Breast epithelium (tissue), 4 donors: ENCODE results near the gene NAALADL2. TPM values are rescaled to one million over a fixed set of nuclear protein-coding genes. Genes with fewer than 3 reads are reported as not detected.

Experiments
- DNase-seq, 2 donors: peaks; one replicate each; pipeline ENCODE4 v3.0.0-alpha.2; 2019; ENCODE audit warnings: low spot score in 2 of 2
- H3K27ac ChIP-seq, 2 donors: fragments of 200-600 bp; sonication (generic) in 1 of 2; one replicate each; pipeline ENCODE4 v1.5.1; 2016 to 2019; ENCODE audit warnings: mild to moderate bottlenecking in 1 of 2
- H3K27me3 ChIP-seq, 2 donors: fragments of 200-600 bp; sonication (generic) in 1 of 2; one replicate each; pipeline versions ENCODE4 v1.5.1 to v1.6.0; 2017 to 2019; ENCODE audit warnings: control low read depth in 1 of 2, mild to moderate bottlenecking in 1 of 2
- H3K36me3 ChIP-seq: fragments of 200-600 bp; one replicate; pipeline ENCODE4 v1.5.1; 2019
- H3K4me1 ChIP-seq, 2 donors: fragments of 200-600 bp; sonication (generic); one replicate each; pipeline ENCODE4 v1.5.1; 2016 to 2019; ENCODE audit warnings: control low read depth in 1 of 2
- H3K4me3 ChIP-seq, 3 donors: fragments of 200-600 bp; sonication (generic); 1 replicate in 2 of 3; 2 replicates in 1 of 3; pipeline ENCODE4 v1.5.1; 2016 to 2019; ENCODE audit warnings: mild to moderate bottlenecking in 3 of 3, moderate library complexity in 2 of 3
- H3K9me3 ChIP-seq, 2 donors: fragments of 200-600 bp; sonication (generic) in 1 of 2; one replicate each; pipeline ENCODE4 v1.5.1; 2016 to 2019; ENCODE audit warnings: control low read depth in 1 of 2
- POLR2A ChIP-seq: fragments of 450-650 bp; IDR thresholded peaks from one replicate; pipeline ENCODE4 v1.6.1; 2016; ENCODE audit warnings: antibody characterized with exemption, mild to moderate bottlenecking, moderate library complexity
- POLR2AphosphoS5 ChIP-seq, 3 donors: sonication (generic); formaldehyde crosslinking; IDR thresholded peaks; one replicate each; pipeline ENCODE4 v1.6.1; 2017; ENCODE audit warnings: antibody characterized with exemption in 3 of 3
- intact Hi-C: fragments of 100-400 bp; cut with DNase I; formaldehyde crosslinking; loops from one replicate; pipeline ENCODE4 v1.15.1; 2023; ENCODE audit warnings: low total_unique reads
- total RNA-seq, 3 donors: library from RNA; depleted of rRNA; stranded (reverse); fragments of >200 nt; gene quantifications; one replicate each; pipeline ENCODE4 v1.1.0, GENCODE V29; 2016
- TF ChIP-seq, protein P1 (sequence below), 3 donors: fragments of 450-650 bp; IDR thresholded peaks; one replicate each; pipeline ENCODE4 v1.5.1; 2016 to 2017; ENCODE audit warnings: antibody characterized with exemption in 3 of 3, mild to moderate bottlenecking in 3 of 3, moderate library complexity in 3 of 3

NAALADL2 gene
- total RNA-seq, 3 donors from 2014 or later, result 12.0 to 69.5 (median 53.9) TPM

DNA sequence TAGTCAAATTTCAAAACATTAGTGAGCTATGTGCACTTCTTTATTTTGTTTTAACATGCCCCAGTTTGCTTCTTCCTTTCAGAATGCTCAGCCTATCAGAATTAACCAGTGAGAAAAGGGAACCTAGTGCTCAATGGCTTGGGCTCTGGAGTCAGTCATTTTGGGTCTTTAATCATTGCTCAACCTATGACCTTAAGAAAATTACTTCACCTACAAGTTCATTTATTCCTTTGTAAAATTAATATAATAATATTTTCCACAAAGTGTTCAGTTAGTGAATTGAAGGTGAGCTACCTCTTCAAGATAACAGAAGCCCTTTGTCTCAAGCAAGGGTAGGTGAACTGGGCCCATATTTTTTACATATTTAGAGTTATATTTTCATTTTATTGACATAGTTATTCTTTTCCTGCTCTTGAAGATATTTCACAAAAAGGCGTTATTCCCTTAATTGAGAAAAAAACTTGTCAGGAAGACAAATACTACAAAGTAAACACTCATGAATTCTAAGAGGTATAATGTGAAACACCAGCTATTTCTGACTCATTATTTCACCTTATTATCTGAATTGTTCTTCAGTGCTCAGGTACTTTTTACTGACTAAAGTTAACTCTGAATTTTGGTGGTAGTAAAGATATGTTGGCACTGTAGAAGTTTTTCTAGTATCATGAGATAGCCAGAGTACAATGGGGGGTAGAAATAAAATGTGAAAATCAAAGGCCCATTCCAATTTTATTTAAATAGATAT, 415.5 kb downstream of the NAALADL2 start:
- intact Hi-C loops, result no loop called here
- Histone ChIP-seq H3K9me3 (no peaks in the 10 kb centered on the region), H3K36me3 (no peaks in the 10 kb centered on the region), H3K4me1 (no peaks in the 10 kb centered on the region), H3K27ac (no peak overlapping the region), H3K27me3 (no peaks in the 10 kb centered on the region), H3K4me3 (no peak overlapping the region)
- TF ChIP-seq POLR2AphosphoS5 (IDR thresholded peaks at IDR 0.05), result no peak
- no peak for TF ChIP-seq POLR2A
- TF ChIP-seq, protein P1, sequence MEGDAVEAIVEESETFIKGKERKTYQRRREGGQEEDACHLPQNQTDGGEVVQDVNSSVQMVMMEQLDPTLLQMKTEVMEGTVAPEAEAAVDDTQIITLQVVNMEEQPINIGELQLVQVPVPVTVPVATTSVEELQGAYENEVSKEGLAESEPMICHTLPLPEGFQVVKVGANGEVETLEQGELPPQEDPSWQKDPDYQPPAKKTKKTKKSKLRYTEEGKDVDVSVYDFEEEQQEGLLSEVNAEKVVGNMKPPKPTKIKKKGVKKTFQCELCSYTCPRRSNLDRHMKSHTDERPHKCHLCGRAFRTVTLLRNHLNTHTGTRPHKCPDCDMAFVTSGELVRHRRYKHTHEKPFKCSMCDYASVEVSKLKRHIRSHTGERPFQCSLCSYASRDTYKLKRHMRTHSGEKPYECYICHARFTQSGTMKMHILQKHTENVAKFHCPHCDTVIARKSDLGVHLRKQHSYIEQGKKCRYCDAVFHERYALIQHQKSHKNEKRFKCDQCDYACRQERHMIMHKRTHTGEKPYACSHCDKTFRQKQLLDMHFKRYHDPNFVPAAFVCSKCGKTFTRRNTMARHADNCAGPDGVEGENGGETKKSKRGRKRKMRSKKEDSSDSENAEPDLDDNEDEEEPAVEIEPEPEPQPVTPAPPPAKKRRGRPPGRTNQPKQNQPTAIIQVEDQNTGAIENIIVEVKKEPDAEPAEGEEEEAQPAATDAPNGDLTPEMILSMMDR (IDR thresholded peaks at IDR 0.05), result no peak
- no peak for DNase-seq

DNA sequence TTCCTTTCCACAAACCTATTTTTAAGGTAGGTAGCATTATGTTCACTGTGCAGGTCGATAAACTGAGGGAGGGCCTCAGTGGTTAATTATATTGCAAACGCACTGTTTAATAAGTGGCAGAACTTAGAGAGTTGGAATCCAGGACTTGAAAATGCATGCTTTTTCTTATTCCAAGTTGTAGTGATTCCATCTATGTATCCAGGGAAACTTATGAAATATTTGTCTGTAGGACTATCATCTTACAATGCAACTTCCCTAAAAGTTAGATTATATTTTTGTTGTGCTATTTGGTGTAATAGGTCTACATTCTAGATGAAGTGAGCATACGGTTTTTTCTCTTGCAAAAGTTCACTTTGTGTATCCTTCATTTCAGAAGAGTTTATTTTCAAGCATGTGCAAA, 419.5 kb downstream of the NAALADL2 start:
- no peaks in the 10 kb centered on the region for H3K36me3 ChIP-seq
- H3K27ac ChIP-seq, result no peak overlapping the region
- no peaks in the 10 kb centered on the region for H3K27me3 ChIP-seq
- H3K4me1 ChIP-seq, result no peaks in the 10 kb centered on the region
- intact Hi-C loops, result no loop called here
- H3K9me3 ChIP-seq, result no peaks in the 10 kb centered on the region
- DNase-seq, result no peak
- TF ChIP-seq POLR2A, result no peak
- TF ChIP-seq, protein P1 (IDR thresholded peaks at IDR 0.05), result no peak
- TF ChIP-seq POLR2AphosphoS5 (IDR thresholded peaks at IDR 0.05), result no peak
- H3K4me3 ChIP-seq, result no peak overlapping the region

DNA sequence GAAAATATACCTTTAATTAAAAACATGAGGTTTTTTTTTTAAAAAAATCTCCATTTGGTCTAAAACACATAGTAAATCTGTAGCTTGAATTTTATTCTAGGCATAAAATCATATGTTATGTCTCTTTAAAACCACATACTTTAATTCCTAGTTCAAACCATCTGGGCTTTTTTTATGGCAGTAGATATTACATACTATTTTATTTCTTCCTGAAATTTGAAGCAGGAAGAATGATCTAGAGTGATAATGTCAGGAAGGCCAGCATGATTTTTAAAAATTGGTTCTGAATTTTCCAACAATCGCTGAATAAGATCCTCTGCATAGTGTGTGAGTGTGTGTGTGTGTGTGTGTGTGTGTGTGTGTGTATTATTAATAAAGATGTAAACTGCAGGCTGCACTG, 420.3 kb downstream of the NAALADL2 start:
- no peaks in the 10 kb centered on the region for H3K36me3 ChIP-seq
- no peaks in the 10 kb centered on the region for H3K4me1 ChIP-seq
- TF ChIP-seq POLR2A, result no peak
- TF ChIP-seq, protein P1 (IDR thresholded peaks at IDR 0.05), result no peak
- no peak for TF ChIP-seq POLR2AphosphoS5 (IDR thresholded peaks at IDR 0.05)
- H3K27me3 ChIP-seq, result no peaks in the 10 kb centered on the region
- DNase-seq, result no peak
- no peaks in the 10 kb centered on the region for H3K9me3 ChIP-seq
- no peak overlapping the region for H3K4me3 ChIP-seq
- intact Hi-C loops, result no loop called here
- no peak overlapping the region for H3K27ac ChIP-seq

DNA sequence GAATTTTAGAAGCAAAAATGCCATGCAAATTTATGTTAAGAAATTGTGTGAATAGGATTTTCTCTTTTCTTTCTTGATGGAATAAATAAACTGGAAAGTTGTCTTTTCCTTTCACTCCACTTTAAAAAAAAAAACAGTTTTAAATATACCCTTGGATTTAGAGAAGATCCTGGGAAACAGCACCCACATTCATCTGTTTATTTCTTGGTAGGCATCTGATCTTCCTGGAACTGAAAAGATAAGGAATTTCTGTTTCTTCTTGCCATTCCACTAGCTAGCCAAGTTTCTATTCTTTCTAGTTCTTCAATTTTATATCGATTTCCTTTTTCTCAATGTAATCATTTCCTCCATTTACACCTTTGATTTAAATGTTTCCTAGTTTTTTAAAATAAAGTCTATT, 420.8 kb downstream of the NAALADL2 start:
- intact Hi-C loops, result no loop called here
- H3K4me1 ChIP-seq, result no peaks in the 10 kb centered on the region
- H3K27me3 ChIP-seq, result no peaks in the 10 kb centered on the region
- no peaks in the 10 kb centered on the region for H3K36me3 ChIP-seq
- no peak overlapping the region for H3K27ac ChIP-seq
- no peak overlapping the region for H3K4me3 ChIP-seq
- DNase-seq, result no peak
- no peak for TF ChIP-seq POLR2A
- TF ChIP-seq, protein P1 (IDR thresholded peaks at IDR 0.05), result no peak
- TF ChIP-seq POLR2AphosphoS5 (IDR thresholded peaks at IDR 0.05), result no peak
- H3K9me3 ChIP-seq, result no peaks in the 10 kb centered on the region

DNA sequence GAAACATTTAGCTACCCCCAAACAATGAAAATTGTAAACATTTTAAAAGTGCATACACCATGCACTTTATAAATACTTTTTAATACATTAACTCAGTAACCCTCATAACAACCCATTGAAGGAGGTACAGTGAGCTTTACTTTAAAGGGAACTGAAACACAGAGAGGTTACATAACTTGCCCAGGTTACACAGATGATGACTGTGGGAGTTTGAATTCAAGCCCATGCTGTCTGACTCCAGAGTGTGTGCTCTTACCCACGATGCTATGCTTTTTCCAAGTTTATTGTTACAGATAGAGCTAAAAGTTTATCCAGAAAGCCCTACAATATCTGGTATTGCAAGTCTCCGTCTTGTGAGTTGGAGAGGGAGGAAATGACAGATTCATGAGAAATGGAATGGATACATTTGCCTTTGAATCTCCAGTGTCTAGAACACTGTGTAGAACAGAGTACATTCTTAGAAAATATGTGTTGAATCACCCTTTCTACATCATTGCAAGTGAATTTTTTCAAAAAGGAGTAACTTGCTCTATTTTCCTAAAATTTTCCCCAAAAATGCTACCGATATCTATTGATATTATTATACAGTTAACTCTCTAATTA, 428.3 kb downstream of the NAALADL2 start:
- Histone ChIP-seq H3K36me3 (no peaks in the 10 kb centered on the region), H3K4me1 (no peaks in the 10 kb centered on the region), H3K27ac (no peak overlapping the region), H3K4me3 (no peak overlapping the region), H3K9me3 (no peaks in the 10 kb centered on the region), H3K27me3 (no peaks in the 10 kb centered on the region)
- intact Hi-C loops, result no loop called here
- TF ChIP-seq POLR2A (no peak), POLR2AphosphoS5 (IDR thresholded peaks at IDR 0.05) (no peak)
- TF ChIP-seq, protein P1 (IDR thresholded peaks at IDR 0.05), result no peak
- no peak for DNase-seq
